ENCODE data around the gene TAS2R39.

- TF ChIP-seq CTCF (IDR thresholded peaks at IDR 0.05): no peak
- TF ChIP-seq POLR2A (IDR thresholded peaks at IDR 0.05): no peak
- no peak for TF ChIP-seq POLR2AphosphoS5 (IDR thresholded peaks at IDR 0.05; ENCODE audit: insufficient read depth in 1 of 2, low read depth in 1 of 2)
These were observed 11.5 kb upstream of the TAS2R39 start for GRCh38 chr7:143171697-143172096.
